Aortic smooth muscle cell (primary cell): ENCODE data around the gene SPATA18. TPM values are rescaled to one million over a fixed set of nuclear protein-coding genes. Genes with fewer than 3 reads are reported as not detected.

Source experiments
- total RNA-seq: library from RNA; depleted of rRNA; stranded (reverse); fragments of >200 nt; gene quantifications from 2 replicates; pipeline ENCODE4 v1.2.3, GENCODE V29; 2014

The SPATA18 gene
- 7.5 and 10.1 TPM in 2 replicates for total RNA-seq

DNA sequence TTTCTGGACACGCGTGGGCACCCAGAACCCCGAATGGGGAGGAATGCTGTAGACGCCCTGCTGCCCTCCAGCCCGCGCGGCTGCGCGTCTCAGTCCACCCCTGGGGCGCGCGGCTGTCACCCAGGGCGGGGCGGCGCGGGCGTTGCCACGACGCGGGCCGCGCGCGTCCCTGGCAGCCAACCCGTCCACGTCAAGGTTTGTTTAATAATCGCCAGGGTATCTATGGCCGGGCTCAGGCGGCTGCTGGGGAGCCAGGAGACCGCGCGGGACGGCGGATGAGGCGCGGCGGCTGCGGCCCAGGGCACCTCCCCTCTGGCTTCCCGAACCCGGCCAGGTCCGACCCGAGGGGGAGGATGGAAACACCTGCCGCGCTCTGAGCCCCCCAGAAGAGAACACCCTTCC lies at the start of gene SPATA18:
TSS of gene SPATA18 (plus strand) at position 92 of the 402 bp plus-strand sequence. CDS start 401 bp downstream, outside the sequence.

DNA sequence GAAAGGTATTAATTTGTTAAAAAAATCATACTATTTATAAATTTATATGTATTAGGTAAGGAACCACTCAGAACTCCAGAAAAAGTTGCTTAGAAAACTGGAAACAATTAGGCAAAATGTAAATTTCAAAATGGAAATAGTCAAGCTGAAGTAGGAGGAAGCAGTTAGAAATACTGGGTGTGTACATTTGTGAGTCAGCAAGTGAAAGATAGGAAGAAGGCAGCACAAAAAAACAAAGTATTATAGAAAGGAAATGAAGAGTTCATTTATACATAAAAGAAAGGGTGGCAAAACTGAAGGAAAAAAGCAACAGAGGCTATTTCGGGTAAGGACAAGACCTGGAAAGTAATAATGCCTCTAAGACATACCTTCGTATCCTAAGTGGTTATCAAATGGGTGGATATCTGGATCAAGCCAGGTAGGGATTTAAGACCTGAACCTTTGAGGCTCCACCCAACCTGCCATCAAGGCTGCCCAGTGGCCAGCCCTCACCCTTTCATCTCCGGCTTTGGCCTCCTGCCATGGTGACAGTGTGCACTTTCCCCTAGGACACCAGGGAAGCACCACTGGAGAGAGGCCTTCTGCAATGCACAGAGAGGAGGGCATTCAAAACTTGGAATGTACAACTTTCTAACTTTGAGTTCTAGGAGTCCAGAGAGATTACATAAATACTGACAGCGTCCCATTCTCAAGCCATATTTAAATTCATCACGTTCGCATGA lies 31.0 kb upstream of the SPATA18 start, which contains the start of gene LRRC66:
TSS of gene LRRC66 (minus strand) at position 428 of the 722 bp plus-strand sequence. CDS start 2,750 bp downstream, outside the sequence.

GRCh38 chr4:52038103-52038912 lies 12.8 kb upstream of the SPATA18 start, which contains the start of gene SGCB:
Gene SGCB (minus strand): TSS chr4:52038299. CDS start chr4:52038259, 40 bp downstream.

Other genes starting within 250 kb of the SPATA18 start
- gene DCUN1D4, start 208.2 kb upstream of the SPATA18 start, total RNA-seq, result 41.0 and 45.8 TPM in 2 replicates
- 0.53 and 0.56 TPM in 2 replicates for gene LRRC66, start 30.9 kb upstream of the SPATA18 start, total RNA-seq
- 39.6 and 49.5 TPM in 2 replicates for gene SGCB, start 13.0 kb upstream of the SPATA18 start, total RNA-seq